ENCODE measurements around the gene TUBGCP6.

DNA sequence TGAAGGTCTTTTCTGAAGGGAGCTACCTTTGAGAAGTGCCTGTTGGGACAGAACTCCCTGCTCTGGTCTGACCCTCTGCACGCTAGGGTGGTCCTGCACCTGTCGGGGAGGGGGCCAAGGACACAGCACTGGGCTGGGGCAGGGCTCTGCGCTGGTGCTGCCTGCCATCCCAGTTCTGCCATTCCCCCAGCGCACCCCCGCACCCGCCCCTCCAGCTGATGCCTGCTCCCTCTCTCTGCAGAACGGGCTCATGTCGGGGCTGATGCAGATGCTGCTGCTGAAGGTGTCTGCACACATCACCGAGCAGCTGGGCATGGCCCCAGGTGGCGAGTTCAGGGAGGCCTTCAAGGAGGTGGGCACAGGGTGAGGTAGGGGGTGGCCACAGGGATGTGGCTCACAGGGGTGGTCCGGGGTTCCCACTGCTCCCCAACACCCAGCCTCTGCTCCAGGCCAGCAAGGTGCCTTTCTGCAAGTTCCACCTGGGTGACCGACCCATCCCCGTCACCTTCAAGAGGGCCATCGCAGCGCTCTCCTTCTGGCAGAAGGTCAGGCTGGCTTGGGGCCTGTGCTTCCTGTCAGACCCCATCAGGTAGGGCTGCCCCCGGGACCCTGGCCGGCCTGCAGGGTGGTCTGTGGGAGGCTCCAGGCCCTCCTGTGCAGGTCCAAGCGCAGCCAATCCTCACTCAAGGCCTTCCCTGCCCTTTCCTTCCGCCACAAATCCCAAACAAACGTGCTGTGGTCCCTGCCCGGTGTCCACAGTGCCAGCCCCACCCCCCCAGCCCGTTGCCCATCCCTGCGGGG, 47.6 kb downstream of the TUBGCP6 start:
- TF ChIP-seq POLR2A (IDR thresholded peaks at IDR 0.05; ENCODE audit: low read length) (no peak), GATA1 (IDR thresholded peaks at IDR 0.05; ENCODE audit: low read depth, low read length) (no peak)
